SK-N-SH (cell line): ENCODE results near the gene SCT.

Source experiments
- CTCF ChIP-seq: fragments of 200-600 bp; sonication (generic); IDR thresholded peaks from 2 replicates; pipeline ENCODE4 v1.6.1; 2017; ENCODE audit warnings: antibody characterized with exemption, mild to moderate bottlenecking, moderate library complexity
- POLR2AphosphoS5 ChIP-seq: IDR thresholded peaks from 2 replicates; pipeline ENCODE4 v1.6.1; 2012; ENCODE audit warnings: low read depth, low read length
- REST ChIP-seq: IDR thresholded peaks from 2 replicates; pipeline ENCODE4 v1.6.1; 2012; ENCODE audit warnings: mild to moderate bottlenecking, low read depth, low read length, moderate library complexity
- ZBTB33 ChIP-seq: IDR thresholded peaks from 2 replicates; pipeline ENCODE4 v1.4.0; 2012; ENCODE audit warnings: low read depth, borderline replicate concordance

GRCh38 chr11:656866-657265, 29.9 kb upstream of the SCT start:
- no peak for TF ChIP-seq POLR2AphosphoS5
- no peak for TF ChIP-seq CTCF
- no peak for TF ChIP-seq REST
- TF ChIP-seq ZBTB33, result no peak
